GM12875 (cell line): Measurements from ENCODE around the gene LCN1.

Source experiments
- H3K4me3 ChIP-seq: one replicate; pipeline ENCODE4 v1.5.1; 2011; ENCODE audit warnings: low read depth, low read length, control low read depth
- TF ChIP-seq, protein P1 (sequence below): IDR thresholded peaks from 2 replicates; pipeline ENCODE4 v1.5.1; 2011; ENCODE audit warnings: low read depth, mild to moderate bottlenecking, control low read depth, inconsistent platforms, low read length, moderate library complexity, borderline replicate concordance; ENCODE audit not compliant: insufficient read depth

The LCN1 gene

DNA sequence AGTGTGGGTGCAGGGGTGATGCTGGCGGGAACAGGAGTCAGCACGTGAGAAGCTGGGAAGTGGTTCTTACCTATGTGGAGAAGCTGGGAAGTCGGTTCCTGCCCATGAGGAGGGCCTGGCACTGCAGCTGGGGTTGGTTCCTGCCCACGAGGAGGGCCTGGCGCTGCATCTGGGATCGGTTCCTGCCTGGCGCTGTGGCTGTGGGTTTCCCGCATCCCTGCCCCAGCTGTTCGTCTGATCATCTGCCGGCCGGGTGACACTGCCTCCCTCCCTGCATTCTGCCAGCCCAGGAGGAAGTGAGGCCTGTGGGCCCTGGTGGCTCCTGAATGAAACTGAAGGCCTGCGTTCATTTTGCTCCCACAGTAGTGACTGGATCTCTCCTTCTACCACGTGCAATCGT, 29.8 kb downstream of the LCN1 start:
- TF ChIP-seq, protein P1, sequence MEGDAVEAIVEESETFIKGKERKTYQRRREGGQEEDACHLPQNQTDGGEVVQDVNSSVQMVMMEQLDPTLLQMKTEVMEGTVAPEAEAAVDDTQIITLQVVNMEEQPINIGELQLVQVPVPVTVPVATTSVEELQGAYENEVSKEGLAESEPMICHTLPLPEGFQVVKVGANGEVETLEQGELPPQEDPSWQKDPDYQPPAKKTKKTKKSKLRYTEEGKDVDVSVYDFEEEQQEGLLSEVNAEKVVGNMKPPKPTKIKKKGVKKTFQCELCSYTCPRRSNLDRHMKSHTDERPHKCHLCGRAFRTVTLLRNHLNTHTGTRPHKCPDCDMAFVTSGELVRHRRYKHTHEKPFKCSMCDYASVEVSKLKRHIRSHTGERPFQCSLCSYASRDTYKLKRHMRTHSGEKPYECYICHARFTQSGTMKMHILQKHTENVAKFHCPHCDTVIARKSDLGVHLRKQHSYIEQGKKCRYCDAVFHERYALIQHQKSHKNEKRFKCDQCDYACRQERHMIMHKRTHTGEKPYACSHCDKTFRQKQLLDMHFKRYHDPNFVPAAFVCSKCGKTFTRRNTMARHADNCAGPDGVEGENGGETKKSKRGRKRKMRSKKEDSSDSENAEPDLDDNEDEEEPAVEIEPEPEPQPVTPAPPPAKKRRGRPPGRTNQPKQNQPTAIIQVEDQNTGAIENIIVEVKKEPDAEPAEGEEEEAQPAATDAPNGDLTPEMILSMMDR, result no peak
- H3K4me3 ChIP-seq, result no peak overlapping the region

DNA sequence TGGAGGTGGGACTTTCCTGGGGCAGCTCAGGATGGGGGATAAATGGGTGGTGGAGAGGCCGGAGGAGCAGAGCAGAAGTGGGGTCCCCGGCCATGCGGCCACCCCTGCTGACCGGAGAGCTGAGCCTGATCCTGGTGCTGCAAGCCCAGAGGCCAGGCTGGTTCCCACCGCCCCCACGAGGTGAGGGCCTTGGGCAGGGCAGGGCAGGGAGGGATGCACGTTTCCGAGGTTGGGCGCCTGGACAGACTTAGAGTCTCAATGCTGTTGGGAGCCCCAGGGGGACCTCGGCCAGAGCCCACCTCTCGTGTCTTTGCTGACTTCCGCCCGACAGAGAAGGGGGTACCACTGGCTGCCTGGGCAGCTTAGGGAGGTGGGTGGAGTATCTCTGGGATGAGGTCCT, 30.2 kb downstream of the LCN1 start:
- no peak overlapping the region for H3K4me3 ChIP-seq
- TF ChIP-seq, protein P1, result no peak

DNA sequence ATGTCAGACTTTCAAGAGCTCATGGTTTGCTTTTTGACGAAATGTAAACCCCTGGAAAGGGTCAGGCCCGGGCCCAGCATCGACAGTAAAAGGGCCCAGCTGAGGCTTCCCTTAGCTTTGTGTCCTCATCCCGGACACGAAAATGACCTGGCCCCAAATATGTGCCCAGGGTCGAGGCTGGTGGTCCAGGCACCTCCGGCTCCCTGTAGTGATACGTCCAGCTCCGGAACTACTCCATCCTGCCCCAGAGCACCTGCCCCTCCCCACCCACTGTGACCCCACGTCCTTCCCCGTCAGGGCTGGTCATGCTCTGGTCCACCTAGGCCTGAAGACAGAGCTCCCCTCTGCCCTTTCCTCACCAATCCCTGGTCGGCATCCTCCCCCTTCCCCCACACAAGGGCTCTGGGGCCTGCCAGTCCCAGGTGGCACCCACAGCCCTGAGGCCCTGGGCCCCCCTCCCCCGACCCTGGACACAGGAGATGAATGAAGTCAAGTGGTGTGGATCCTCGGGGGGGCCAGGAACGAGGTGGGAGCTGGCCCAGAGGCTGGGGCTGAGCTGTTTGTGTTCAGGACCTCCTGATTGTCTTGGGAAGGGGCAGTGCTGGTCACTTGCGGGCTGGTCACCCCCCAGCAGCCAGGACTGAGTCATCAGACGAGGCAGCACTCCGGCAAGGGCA, 30.9 kb downstream of the LCN1 start:
- TF ChIP-seq, protein P1, result no peak
- no peak overlapping the region for H3K4me3 ChIP-seq

DNA sequence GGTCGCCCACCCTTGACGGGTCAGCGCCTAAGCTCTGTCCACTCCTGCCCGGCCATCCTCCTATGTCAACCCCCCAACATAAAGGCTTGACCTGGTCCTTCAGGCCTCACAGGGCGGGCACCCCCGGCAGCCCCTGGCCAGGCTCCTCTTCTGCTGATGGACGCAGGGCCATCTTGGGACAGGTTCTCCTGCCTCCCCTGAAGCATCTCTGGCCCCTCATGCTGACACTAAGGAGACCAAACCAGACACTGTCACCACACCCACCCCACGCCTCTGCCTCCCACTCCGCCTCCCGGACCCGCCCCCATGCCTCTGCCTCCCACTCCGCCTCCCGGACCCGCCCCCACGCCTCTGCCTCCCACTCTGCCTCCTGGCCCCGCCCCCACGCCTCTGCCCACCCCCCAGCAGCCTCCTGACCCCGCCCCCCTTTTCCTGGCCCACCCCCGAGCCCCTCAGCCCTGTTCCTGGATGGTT, 31.5 kb downstream of the LCN1 start:
- TF ChIP-seq, protein P1, result no peak
- H3K4me3 ChIP-seq, result no peak overlapping the region

DNA sequence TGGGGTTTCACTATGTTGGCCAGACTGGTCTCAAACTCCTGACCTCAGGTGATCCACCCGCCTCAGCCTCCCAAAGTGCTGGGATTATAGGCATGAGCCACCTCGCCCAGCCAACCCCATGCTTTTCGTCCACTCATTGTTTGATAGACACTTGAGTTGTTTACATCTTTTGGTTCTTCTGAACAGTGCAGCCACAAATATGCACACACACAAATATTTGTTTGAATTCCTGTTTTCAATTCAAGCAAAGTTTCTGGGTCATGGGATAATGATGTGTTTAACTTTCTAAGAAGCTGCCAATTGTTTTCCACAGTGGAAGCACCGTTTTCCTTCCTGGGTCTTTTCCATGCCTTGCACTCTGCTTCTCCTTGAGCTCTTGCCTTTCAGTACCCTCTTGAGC, 33.5 kb downstream of the LCN1 start:
- TF ChIP-seq, protein P1, result no peak
- no peak overlapping the region for H3K4me3 ChIP-seq

DNA sequence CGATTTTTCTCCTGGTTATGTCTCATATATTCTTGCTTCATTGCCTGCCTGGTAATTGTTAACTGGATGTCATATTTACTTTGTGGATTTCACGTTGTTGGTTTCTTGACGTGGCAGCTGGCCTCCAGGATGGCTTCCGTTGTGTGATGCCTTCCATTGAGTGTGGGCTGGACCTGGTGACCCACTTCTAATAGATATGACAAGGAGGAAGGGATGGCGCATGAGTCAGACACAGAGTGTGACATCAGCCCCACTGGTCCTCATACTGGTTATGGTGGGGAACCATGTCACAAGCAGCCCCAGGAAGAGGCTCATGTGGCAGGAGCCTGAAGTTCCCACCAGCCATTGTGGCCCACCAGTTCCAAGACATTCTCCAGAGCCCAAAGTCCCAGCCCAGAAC, 34.0 kb downstream of the LCN1 start:
- TF ChIP-seq, protein P1, result no peak
- H3K4me3 ChIP-seq, result no peak overlapping the region

DNA sequence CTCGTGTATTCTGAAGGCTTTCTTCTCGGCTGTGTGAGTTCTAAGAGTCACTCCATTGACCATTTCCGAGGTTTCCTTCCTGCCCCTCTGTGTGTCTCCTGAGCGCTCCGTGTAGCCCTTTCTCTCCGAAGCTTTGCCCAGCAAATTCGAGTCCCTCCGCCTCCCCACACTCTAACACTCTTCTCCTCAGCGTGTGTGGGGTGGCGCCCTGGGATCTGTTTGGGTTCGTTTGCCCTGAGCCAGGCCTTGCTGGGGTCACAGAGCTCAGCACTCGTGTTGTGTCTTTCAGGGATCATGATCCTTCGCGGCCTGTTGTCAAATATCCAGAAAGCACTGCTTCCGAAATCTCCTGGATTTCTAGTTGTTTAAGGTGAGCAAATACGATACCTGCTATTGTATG, 34.7 kb downstream of the LCN1 start:
- TF ChIP-seq, protein P1, result no peak
- no peak overlapping the region for H3K4me3 ChIP-seq
